Measurements from ENCODE around the gene CNOT10.

The CNOT10 gene

DNA sequence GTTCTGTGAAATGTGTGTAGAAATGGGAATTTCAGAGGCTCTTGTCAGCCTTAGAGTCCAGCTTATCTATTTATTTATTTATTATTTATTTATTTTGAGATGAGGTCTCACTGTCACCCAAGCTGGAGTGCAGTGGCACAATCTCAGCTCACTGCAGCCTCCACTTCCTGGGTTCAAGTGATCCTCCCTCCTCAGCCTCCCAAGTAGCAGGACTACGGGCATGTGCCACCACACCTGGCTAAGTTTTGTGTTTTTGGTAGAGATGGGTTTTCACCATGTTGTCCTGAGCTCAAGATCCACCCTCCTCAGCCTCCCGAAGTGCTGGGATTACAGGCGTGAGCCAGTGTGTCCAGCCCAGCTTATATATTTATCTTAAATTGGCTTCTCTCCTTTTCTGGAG, 11.5 kb downstream of the CNOT10 start:
- Histone ChIP-seq H3K9me3 (ENCODE audit: control insufficient read depth in 1 of 2, low read length in 2 of 2) (no peaks in the 10 kb centered on the region), H3K27me3 (ENCODE audit: low read depth, low read length) (no peaks in the 10 kb centered on the region), H3K4me3 (ENCODE audit: low read depth in 1 of 2, low read length in 2 of 2) (no peak overlapping the region), H3K4me1 (ENCODE audit: control insufficient read depth in 1 of 2, insufficient read depth in 2 of 2, low read length in 2 of 2) (no peaks in the 10 kb centered on the region), H3K36me3 (ENCODE audit: control insufficient read depth in 1 of 2, insufficient read depth in 2 of 2, low read length in 2 of 2) (no peaks in the 10 kb centered on the region), H3K27ac (ENCODE audit: low read length) (no peak overlapping the region)

GRCh38 chr3:32698506-32698905, 13.5 kb downstream of the CNOT10 start:
- H3K27me3 ChIP-seq (ENCODE audit: low read depth, low read length), result no peaks in the 10 kb centered on the region
- no peaks in the 10 kb centered on the region for H3K36me3 ChIP-seq (ENCODE audit: control insufficient read depth in 1 of 2, insufficient read depth in 2 of 2, low read length in 2 of 2)
- no peaks in the 10 kb centered on the region for H3K4me1 ChIP-seq (ENCODE audit: control insufficient read depth in 1 of 2, insufficient read depth in 2 of 2, low read length in 2 of 2)
- no peak overlapping the region for H3K4me3 ChIP-seq (ENCODE audit: low read depth in 1 of 2, low read length in 2 of 2)
- no peak overlapping the region for H3K27ac ChIP-seq (ENCODE audit: low read length)
- H3K9me3 ChIP-seq (ENCODE audit: control insufficient read depth in 1 of 2, low read length in 2 of 2), result no peaks in the 10 kb centered on the region

- no peak overlapping the region for H3K27ac ChIP-seq (ENCODE audit: low read length)
- no peaks in the 10 kb centered on the region for H3K36me3 ChIP-seq (ENCODE audit: control insufficient read depth in 1 of 2, insufficient read depth in 2 of 2, low read length in 2 of 2)
- H3K4me3 ChIP-seq (ENCODE audit: low read depth in 1 of 2, low read length in 2 of 2), result no peak overlapping the region
- H3K4me1 ChIP-seq (ENCODE audit: control insufficient read depth in 1 of 2, insufficient read depth in 2 of 2, low read length in 2 of 2), result no peaks in the 10 kb centered on the region
- no peaks in the 10 kb centered on the region for H3K27me3 ChIP-seq (ENCODE audit: low read depth, low read length)
- no peaks in the 10 kb centered on the region for H3K9me3 ChIP-seq (ENCODE audit: control insufficient read depth in 1 of 2, low read length in 2 of 2)
These were observed 14.4 kb downstream of the CNOT10 start for GRCh38 chr3:32699429-32699828.

DNA sequence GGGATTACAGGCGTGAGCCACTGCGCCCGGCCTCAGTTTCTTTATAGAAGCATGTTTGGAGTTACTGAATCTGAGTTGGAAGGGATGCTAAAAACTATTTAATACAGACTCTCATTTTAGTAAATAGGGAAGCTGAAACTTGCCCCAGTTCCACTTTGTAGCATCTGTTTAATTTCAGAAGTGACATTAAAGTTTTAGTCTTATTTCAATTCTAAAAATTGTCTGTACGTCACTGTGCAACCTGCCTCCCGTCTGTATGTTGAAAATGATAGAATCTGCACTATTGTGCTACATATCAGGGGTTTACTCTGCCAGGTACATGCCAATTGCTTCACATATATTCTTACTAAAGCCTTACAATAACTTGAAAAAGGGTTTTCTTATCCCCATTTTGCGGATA, 15.3 kb downstream of the CNOT10 start:
- H3K4me3 ChIP-seq (ENCODE audit: low read depth in 1 of 2, low read length in 2 of 2), result no peak overlapping the region
- no peak overlapping the region for H3K27ac ChIP-seq (ENCODE audit: low read length)
- no peaks in the 10 kb centered on the region for H3K4me1 ChIP-seq (ENCODE audit: control insufficient read depth in 1 of 2, insufficient read depth in 2 of 2, low read length in 2 of 2)
- no peaks in the 10 kb centered on the region for H3K36me3 ChIP-seq (ENCODE audit: control insufficient read depth in 1 of 2, insufficient read depth in 2 of 2, low read length in 2 of 2)
- no peaks in the 10 kb centered on the region for H3K27me3 ChIP-seq (ENCODE audit: low read depth, low read length)
- H3K9me3 ChIP-seq (ENCODE audit: control insufficient read depth in 1 of 2, low read length in 2 of 2), result no peaks in the 10 kb centered on the region

DNA sequence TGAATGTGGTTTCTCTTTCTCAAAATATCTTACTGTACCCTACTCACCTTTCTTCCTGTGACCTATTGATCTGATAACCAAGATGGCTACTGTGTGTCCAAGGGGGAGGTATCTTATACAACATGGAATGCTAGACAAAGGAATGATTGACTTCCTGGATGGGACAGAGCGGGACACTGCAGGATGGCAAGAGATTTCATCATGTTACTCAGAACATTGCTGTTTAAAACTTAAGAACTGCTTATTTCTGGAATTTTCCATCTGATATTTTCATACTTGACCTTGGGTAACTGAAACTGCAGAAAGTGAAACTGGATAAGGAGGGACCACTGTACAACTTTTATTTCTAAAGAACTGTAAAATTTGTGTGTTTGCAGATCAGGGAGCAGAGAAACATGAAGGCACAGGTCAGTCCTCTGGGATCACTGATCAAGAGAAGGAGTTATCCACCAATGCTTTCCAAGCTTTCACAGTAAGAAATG, 18.5 kb downstream of the CNOT10 start:
- Histone ChIP-seq H3K27me3 (ENCODE audit: low read depth, low read length) (no peaks in the 10 kb centered on the region), H3K36me3 (ENCODE audit: control insufficient read depth in 1 of 2, insufficient read depth in 2 of 2, low read length in 2 of 2) (no peaks in the 10 kb centered on the region), H3K4me1 (ENCODE audit: control insufficient read depth in 1 of 2, insufficient read depth in 2 of 2, low read length in 2 of 2) (peaks cover 0 to 3% of the 10 kb centered on the region in 2 donors), H3K9me3 (ENCODE audit: control insufficient read depth in 1 of 2, low read length in 2 of 2) (no peaks in the 10 kb centered on the region), H3K4me3 (ENCODE audit: low read depth in 1 of 2, low read length in 2 of 2) (no peak overlapping the region), H3K27ac (ENCODE audit: low read length) (no peak overlapping the region)

DNA sequence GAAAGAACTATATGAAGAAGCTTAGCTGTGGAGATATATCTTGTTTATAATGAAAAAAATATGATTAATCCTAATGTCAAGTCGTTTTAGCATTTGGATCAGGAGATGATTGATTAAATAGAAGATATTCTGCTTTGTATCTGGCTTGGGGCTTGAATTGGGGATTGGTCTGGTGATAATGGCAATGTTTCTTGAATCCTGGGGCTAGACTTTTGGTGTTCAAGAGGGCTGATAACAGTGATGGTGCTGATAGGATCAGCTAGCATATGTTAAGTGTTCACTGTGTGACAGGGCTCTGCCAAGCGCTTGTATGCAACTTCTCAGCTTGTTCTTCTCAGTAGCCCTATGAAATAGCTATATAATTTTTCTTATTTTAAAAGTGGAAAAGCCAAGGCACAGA, 20.2 kb downstream of the CNOT10 start:
- Histone ChIP-seq H3K4me3 (ENCODE audit: low read depth in 1 of 2, low read length in 2 of 2) (no peak overlapping the region), H3K4me1 (ENCODE audit: control insufficient read depth in 1 of 2, insufficient read depth in 2 of 2, low read length in 2 of 2) (peaks cover 0 to 3% of the 10 kb centered on the region in 2 donors), H3K27me3 (ENCODE audit: low read depth, low read length) (no peaks in the 10 kb centered on the region), H3K36me3 (ENCODE audit: control insufficient read depth in 1 of 2, insufficient read depth in 2 of 2, low read length in 2 of 2) (peaks cover 10 to 13% of the 10 kb centered on the region in 2 donors), H3K9me3 (ENCODE audit: control insufficient read depth in 1 of 2, low read length in 2 of 2) (no peaks in the 10 kb centered on the region), H3K27ac (ENCODE audit: low read length) (no peak overlapping the region)

DNA sequence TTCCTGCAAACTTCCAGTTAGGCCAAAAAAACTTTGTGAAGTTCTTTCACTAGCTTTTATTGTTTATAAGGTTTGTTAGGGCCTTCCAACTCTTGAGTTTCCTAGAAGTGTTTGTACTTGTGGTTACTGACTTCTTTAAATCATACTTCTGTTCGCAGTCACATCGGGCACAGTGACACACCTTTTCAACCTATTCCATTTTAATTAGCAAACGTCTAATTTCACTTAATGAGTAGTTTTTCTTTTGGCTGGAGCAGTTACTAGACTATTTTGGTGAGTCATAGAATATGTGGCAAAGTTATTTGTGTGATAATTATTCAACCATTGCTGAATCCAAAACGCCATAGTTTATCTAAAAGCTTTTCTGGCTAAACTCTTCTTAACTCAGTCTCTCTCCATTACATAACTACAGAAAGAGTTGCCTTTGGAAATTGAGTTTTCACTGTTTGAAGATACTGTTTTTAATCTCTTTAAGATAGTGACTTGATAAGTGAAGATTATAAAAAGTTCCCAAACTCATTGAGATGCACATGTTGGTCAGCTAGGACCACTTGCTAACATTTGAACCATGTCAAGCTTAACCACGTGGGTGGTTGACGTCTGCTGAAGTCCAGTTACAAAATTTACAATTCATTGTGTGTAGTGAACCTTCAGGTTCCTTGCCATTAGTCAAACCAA, 21.5 kb downstream of the CNOT10 start:
- Histone ChIP-seq H3K9me3 (ENCODE audit: control insufficient read depth in 1 of 2, low read length in 2 of 2) (no peaks in the 10 kb centered on the region), H3K27ac (ENCODE audit: low read length) (no peak overlapping the region), H3K4me3 (ENCODE audit: low read depth in 1 of 2, low read length in 2 of 2) (no peak overlapping the region), H3K4me1 (ENCODE audit: control insufficient read depth in 1 of 2, insufficient read depth in 2 of 2, low read length in 2 of 2) (peaks cover 0 to 3% of the 10 kb centered on the region in 2 donors), H3K36me3 (ENCODE audit: control insufficient read depth in 1 of 2, insufficient read depth in 2 of 2, low read length in 2 of 2) (peaks cover 10 to 21% of the 10 kb centered on the region in 2 donors), H3K27me3 (ENCODE audit: low read depth, low read length) (no peaks in the 10 kb centered on the region)

- Histone ChIP-seq H3K4me1 (ENCODE audit: control insufficient read depth in 1 of 2, insufficient read depth in 2 of 2, low read length in 2 of 2) (peaks cover 0 to 3% of the 10 kb centered on the region in 2 donors), H3K4me3 (ENCODE audit: low read depth in 1 of 2, low read length in 2 of 2) (no peak overlapping the region), H3K27me3 (ENCODE audit: low read depth, low read length) (no peaks in the 10 kb centered on the region), H3K36me3 (ENCODE audit: control insufficient read depth in 1 of 2, insufficient read depth in 2 of 2, low read length in 2 of 2) (peaks cover 14 to 21% of the 10 kb centered on the region in 2 donors), H3K9me3 (ENCODE audit: control insufficient read depth in 1 of 2, low read length in 2 of 2) (no peaks in the 10 kb centered on the region), H3K27ac (ENCODE audit: low read length) (no peak overlapping the region)
These were observed 22.0 kb downstream of the CNOT10 start for GRCh38 chr3:32707026-32707370.

DNA sequence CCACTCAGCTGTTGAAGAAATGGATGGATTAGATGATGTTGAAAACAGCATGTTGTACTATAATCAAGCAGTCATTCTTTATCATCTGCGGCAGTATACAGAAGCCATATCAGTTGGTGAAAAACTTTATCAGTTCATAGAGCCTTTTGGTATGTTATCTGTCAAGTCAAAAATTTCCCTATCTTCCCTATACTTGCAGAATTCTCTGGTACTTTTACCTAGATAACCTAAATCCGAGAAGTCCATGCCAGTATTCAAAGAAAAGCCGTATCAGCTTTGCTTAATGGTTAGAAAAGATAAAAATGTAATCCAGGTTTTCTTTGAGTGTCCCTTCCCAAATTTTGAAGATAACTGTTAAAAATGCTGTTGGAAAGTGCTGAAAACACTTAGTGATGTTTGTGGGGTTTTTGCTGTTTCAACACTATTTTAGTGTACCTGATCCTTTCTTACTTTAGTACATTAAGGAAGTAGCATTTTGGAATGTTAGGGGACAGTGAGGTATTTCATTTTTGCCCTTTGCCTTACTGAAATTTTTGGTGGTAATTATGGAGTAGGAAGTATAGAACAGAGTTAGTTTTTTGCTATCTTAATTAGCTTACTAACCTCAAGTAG, 23.8 kb downstream of the CNOT10 start:
- Histone ChIP-seq H3K27me3 (ENCODE audit: low read depth, low read length) (no peaks in the 10 kb centered on the region), H3K36me3 (ENCODE audit: control insufficient read depth in 1 of 2, insufficient read depth in 2 of 2, low read length in 2 of 2) (peaks cover 21 to 24% of the 10 kb centered on the region in 2 donors), H3K27ac (ENCODE audit: low read length) (no peak overlapping the region), H3K4me1 (ENCODE audit: control insufficient read depth in 1 of 2, insufficient read depth in 2 of 2, low read length in 2 of 2) (peaks cover 0 to 3% of the 10 kb centered on the region in 2 donors), H3K9me3 (ENCODE audit: control insufficient read depth in 1 of 2, low read length in 2 of 2) (no peaks in the 10 kb centered on the region), H3K4me3 (ENCODE audit: low read depth in 1 of 2, low read length in 2 of 2) (no peak overlapping the region)

- H3K27me3 ChIP-seq (ENCODE audit: low read depth, low read length), result no peaks in the 10 kb centered on the region
- H3K4me1 ChIP-seq (ENCODE audit: control insufficient read depth in 1 of 2, insufficient read depth in 2 of 2, low read length in 2 of 2), result peaks cover 0 to 3% of the 10 kb centered on the region in 2 donors
- H3K4me3 ChIP-seq (ENCODE audit: low read depth in 1 of 2, low read length in 2 of 2), result no peak overlapping the region
- peaks cover 21 to 25% of the 10 kb centered on the region in 2 donors for H3K36me3 ChIP-seq (ENCODE audit: control insufficient read depth in 1 of 2, insufficient read depth in 2 of 2, low read length in 2 of 2)
- H3K27ac ChIP-seq (ENCODE audit: low read length), result no peak overlapping the region
- H3K9me3 ChIP-seq (ENCODE audit: control insufficient read depth in 1 of 2, low read length in 2 of 2), result no peaks in the 10 kb centered on the region
These were observed 24.4 kb downstream of the CNOT10 start for GRCh38 chr3:32709346-32709745.

DNA sequence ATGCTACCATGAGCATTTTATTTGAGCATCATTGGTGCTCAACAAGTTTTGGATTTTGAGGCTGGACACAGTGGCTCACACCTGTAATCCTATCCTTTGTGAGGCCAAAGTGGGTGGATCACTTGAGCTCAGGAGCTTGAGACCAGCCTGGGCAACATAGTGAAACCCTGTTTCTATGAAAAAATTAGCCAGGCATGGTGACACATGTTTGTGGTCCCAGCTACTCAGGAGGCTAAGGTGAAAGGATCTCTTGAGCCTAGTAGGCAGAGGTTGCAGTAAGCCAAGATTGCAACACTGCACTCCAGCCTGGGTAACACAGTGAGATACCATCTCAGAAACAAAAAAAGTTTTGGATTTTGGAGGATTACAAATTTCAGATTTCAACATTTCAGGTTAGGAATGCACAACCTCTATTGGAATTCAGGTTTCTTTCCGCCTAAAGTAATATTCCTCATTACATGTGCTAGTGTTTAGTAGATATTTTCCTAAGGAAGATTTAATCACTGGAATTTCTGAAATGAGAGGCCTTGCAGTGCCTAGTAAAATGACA, 27.6 kb downstream of the CNOT10 start:
- Histone ChIP-seq H3K36me3 (ENCODE audit: control insufficient read depth in 1 of 2, insufficient read depth in 2 of 2, low read length in 2 of 2) (peaks cover 31 to 43% of the 10 kb centered on the region in 2 donors), H3K9me3 (ENCODE audit: control insufficient read depth in 1 of 2, low read length in 2 of 2) (no peaks in the 10 kb centered on the region), H3K4me3 (ENCODE audit: low read depth in 1 of 2, low read length in 2 of 2) (no peak overlapping the region), H3K27ac (ENCODE audit: low read length) (no peak overlapping the region), H3K27me3 (ENCODE audit: low read depth, low read length) (no peaks in the 10 kb centered on the region), H3K4me1 (ENCODE audit: control insufficient read depth in 1 of 2, insufficient read depth in 2 of 2, low read length in 2 of 2) (no peaks in the 10 kb centered on the region)
